Glomerular endothelial cell (primary cell): ENCODE measurements around the gene MPZL2. TPM values are rescaled to one million over a fixed set of nuclear protein-coding genes. Genes with fewer than 3 reads are reported as not detected.
"Not testable (repeated sequence)": the region's sequence is repeated elsewhere in the genome, so short reads cannot be mapped to it uniquely, and the experiment has no call there.

Experiments
- DNase-seq: peaks from one replicate; pipeline ENCODE4 v3.0.0-alpha.2; 2011; ENCODE audit warnings: low read depth, low spot score; ENCODE audit errors: extremely low read depth
- total RNA-seq: library from RNA; depleted of rRNA; stranded (reverse); fragments of >200 nt; gene quantifications from 2 replicates; pipeline ENCODE4 v1.2.3, GENCODE V29; 2015

Gene MPZL2
- total RNA-seq: 9.7 and 31.9 TPM in 2 replicates

DNA sequence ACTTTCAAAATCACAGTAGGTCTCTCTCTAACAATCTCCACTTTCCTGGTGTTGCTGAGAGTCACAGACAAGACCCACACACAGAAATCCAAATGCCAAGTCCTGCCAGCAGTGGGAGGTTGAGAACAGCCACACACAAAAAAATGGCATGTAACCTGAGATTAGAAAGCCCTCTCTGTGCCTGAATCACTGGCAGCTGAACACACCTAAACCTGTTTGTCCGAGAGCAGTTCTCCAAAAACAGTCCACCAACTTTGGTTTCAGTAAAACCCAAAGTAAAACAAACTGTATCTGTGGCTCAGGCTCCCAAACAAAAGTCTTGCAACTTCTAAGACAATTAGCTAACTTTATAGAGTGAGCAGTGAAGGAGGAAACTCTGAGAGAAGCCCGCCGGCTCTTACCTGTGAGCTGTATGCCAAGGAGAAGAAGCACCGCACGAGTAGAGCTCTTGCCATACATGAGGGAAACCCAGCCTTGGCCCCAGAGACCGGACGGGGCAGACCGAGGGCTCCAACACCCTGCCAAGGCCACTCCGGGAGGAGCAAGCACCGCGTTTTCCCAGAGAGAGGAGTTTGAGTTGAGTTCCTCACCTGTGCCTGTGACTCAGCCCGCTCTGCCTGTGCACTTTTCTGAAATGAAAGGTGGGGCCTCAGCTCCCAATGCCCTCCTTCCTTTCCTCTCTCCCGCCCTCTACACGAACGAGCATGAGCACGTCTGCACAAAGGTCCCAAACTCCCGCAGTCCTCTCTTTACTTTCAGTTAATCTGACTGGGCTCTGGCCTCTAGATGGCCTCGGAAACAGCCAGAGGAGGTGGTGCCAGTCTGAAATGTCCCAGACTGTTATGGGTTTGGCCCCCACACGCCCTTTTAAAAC is at the start of gene MPZL2:
Gene MPZL2, minus strand, starts transcription at position 603 of the 874 bp plus-strand sequence. Its CDS starts 144 bp downstream, at position 459.
- DNase-seq: no peak

GRCh38 chr11:118313242-118313641 is 49.1 kb upstream of the MPZL2 start:
- DNase-seq: no peak

DNA sequence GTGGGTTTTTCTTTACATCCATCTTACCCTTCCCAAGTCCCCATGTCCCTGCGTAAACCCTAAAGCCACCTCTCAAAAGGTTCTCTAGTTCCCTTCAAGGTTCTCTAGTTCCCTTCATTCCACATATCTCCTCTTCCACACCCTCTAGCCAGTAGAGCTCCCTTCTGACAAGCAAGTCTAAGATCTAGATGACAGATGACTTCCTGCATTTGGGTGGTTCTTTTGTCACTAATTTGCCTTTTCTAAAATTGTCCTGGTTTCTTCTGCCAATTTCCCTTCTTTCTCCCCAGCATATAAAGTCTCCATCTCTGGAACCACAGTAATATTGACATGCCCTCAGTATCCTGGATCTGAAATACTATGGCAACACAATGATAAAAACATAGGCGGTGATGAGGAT is 48.2 kb upstream of the MPZL2 start:
- DNase-seq: no peak

- no peak for DNase-seq
Observed at GRCh38 chr11:118311518-118311917, 47.4 kb upstream of the MPZL2 start.

- DNase-seq: no peak
Observed at GRCh38 chr11:118310781-118311485, 46.8 kb upstream of the MPZL2 start.

GRCh38 chr11:118310271-118310670 is 46.2 kb upstream of the MPZL2 start:
- no peak for DNase-seq

- not testable (repeated sequence) for DNase-seq
Observed at GRCh38 chr11:118308995-118309528, 45.0 kb upstream of the MPZL2 start.

GRCh38 chr11:118306556-118306955 is 42.5 kb upstream of the MPZL2 start:
- no peak for DNase-seq

GRCh38 chr11:118305726-118306125 is 41.6 kb upstream of the MPZL2 start:
- no peak for DNase-seq

GRCh38 chr11:118304568-118305248 is 40.6 kb upstream of the MPZL2 start, which contains the start of gene CD3E:
CD3E (plus strand) TSS chr11:118304730; CDS start chr11:118304953, 223 bp downstream.
- no peak for DNase-seq

GRCh38 chr11:118304227-118304567 is 40.1 kb upstream of the MPZL2 start:
- DNase-seq: no peak

DNA sequence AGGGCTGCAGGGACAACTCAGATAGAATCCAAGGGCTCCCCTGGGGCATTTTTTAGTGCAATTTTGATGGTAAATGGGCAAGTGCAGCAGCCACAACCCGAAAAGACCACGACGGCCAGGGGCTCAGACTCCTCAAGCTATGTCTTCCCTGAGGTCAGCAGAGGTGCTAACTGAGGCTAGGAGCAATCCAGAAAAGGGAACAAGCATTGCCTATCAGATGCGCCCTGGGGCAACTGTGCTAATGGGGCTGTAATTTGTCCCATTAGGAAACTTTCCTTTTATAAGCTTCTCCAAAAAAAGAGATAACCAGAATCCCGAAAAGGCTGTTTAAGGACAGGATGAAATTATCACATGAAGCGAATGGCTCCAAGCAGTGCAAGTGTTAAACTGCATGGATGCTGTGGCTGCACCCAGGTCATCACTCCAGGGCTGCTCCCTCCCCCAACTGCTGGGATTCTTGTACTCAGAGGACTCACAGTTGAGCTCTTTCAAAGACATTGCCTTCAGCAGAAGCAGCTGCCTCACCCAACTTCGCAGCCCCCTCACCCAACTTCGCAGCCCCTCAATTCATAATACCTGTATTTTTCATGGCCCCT is 37.6 kb upstream of the MPZL2 start:
- DNase-seq: no peak

- no peak for DNase-seq
Observed at GRCh38 chr11:118295815-118296454, 31.8 kb upstream of the MPZL2 start.

- DNase-seq: no peak
Observed at GRCh38 chr11:118295199-118295598, 31.1 kb upstream of the MPZL2 start.

DNA sequence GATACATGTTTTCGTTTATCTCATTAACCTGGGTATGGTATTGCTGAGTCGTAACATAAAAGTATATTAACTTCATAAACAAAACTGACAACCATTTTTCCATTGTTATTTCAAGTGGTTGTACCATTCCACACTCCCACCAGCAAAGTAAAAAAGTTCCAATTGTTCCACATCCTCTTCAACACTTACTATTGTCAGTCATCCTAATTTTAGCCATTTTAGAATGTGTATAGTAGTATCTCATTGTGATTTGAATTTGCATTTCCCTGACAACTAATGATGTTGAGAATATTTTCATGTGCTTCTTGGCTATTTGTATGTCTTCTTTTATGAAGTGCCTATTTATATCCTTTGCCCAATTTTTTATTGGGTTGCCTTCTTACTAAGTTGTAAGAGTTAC is 30.0 kb upstream of the MPZL2 start:
- no peak for DNase-seq

DNA sequence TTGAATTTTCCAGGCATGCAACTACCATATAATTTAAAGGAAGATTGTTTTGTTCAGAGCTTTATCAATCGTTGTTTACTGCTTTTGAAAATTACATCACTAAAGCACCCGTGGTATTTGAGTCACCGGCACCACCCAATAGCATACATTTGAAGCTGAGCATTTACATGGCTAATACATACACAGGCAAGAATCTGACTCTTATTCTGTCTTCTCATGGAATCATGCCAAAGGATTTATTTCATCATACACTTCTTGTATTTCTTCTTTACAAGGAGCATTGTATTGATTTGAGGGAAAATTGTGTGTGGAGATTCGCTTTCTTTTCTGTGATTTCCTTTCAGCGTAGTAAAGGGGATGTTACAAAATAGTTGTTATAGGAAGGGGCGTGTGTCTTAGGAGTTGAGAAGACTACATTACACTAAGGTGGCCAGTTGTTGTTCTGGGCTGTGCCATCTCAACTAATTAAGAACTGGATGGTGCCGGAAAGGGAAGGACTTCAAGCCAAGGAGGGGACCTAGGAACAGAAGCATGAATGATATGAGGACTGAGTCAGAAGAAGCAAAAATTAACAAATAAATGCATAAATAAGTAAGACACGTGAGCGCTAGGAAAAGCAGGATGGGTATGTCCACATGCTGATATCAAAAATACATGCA is 27.5 kb upstream of the MPZL2 start:
- no peak for DNase-seq

DNA sequence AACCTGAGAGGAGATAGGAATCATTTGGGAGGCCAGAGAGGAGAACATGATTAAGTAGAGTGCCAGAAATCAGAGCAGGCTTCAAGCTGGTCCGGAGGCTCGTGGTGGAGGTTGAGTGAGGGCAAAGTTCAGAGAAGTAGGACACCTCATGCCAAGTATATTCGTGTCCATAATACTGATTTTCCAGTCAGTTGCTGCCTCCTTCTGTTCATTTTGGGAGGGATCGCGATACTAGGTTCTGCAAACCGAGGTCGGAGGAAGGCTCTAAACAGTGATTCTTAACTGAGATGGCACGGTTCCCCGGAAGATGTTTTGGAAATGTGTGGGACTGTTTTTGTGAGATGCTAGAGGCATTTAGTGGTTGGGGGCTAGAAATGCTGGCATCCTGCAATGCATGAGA is 26.8 kb upstream of the MPZL2 start:
- no peak for DNase-seq

DNA sequence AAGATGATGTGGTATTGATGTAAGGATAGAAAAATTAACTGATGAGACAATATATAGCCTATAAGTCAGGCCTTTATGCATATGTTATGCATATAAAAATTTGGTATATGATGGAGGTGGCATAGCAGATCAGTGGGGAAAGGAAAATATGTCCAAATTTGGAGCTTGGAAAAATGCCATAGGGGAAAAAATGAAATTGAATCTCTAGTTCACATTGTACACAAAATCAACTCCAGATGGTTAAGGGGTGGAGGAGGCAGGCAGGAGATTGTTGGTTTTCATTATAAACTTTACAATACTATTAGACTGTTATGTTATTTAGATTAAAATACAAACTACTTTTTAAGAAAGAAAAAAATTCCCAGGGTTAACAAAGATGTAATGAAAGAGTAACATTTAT is 25.3 kb upstream of the MPZL2 start:
- no peak for DNase-seq

- DNase-seq: no peak
Observed at GRCh38 chr11:118287006-118287405, 22.9 kb upstream of the MPZL2 start.

- DNase-seq: no peak
Observed at GRCh38 chr11:118286545-118286944, 22.4 kb upstream of the MPZL2 start.
